ENCODE results near the gene SLF1.
"Not testable (repeated sequence)": the region's sequence is repeated elsewhere in the genome, so short reads cannot be mapped to it uniquely, and the experiment has no call there.

SLF1 gene

GRCh38 chr5:94618493-94619328, at the start of gene SLF1, which contains the start of gene KIAA0825:
SLF1 (plus strand) TSS chr5:94618669; CDS start chr5:94628811, 10,142 bp downstream.
KIAA0825 (minus strand) TSS chr5:94618604; CDS start chr5:94537126, 81,478 bp downstream.
- DNase-seq (ENCODE audit: low spot score), result peak; percentile 88

- DNase-seq (ENCODE audit: low spot score), result no peak
These were observed 47.1 kb upstream of the SLF1 start for GRCh38 chr5:94571415-94571814.

DNA sequence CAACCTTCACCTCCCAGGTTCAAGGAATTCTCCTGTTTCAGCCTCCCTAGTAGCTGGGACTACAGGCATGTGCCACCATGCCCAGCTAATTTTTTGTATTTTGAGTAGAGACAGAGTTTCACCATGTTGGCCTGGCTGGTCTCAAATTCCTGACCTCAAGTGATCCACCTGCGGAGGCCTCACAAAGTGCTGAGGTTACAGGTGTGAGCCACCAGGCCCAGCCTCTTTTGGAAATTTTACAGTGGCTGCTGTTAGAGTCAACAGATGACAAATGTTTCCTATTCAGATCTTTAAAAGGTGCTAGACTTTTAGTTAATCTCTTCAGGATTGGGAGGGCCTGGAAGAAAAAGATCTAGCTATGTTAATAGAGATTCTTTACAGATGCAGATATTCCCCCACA, 45.1 kb upstream of the SLF1 start:
- DNase-seq (ENCODE audit: low spot score), result not testable (repeated sequence)

DNA sequence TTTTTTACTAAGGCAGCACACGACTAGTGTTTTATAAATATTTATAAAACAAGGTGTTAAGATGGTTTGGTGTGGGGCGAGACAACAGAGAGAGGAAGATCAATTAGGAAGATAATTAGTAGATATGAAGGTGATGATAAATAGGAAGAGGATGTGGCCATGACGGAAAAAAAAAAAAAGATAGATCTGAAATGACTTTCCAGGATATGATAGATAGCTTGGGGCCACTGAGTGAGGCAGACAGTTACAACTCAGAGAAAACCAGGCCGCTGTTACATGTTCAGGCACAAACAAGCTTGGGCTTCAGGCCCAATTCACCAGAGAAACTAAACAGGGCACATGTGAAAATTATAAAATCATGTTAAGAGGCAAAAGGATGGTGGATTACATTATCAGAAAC, 43.3 kb upstream of the SLF1 start:
- no peak for DNase-seq (ENCODE audit: low spot score)

DNA sequence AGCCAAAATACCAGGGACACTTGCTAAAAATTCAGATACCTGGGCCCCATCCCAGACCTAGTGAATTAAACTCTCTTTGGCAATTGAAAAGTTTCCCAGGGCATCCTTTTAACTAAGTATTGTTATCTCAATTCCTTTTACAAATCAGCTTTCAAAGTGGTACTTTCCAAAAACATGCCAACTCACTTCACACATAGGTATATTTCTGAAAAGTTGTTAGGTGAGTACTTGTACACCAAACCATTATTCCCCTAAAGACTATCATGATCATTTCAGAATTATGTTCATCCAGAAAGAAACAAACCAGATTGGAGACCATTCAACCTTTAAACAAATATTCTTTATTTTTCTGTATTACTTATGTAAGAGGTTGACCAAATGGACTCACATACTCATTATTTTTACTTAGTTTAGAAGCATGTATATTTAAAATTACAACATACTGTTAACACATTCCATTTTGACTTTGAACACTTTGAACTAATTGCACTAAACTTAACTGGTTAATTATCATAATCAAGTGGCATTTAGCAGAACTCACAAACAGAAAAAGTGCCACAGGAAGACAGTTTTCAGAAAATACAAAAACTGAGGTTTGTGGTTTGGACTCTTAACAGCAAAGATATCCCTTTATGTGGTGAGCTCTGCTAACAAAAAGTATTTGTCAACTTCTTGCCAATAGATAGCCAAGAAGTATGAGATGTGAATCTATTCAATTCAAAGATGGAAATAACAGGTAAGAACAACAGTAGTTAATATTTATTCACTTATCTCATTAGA, 40.8 kb upstream of the SLF1 start:
- no peak for DNase-seq (ENCODE audit: low spot score)

GRCh38 chr5:94595281-94595840, 23.1 kb upstream of the SLF1 start:
- DNase-seq (ENCODE audit: low spot score), result no peak

GRCh38 chr5:94613583-94613982, 4.9 kb upstream of the SLF1 start:
- DNase-seq (ENCODE audit: low spot score), result no peak

DNA sequence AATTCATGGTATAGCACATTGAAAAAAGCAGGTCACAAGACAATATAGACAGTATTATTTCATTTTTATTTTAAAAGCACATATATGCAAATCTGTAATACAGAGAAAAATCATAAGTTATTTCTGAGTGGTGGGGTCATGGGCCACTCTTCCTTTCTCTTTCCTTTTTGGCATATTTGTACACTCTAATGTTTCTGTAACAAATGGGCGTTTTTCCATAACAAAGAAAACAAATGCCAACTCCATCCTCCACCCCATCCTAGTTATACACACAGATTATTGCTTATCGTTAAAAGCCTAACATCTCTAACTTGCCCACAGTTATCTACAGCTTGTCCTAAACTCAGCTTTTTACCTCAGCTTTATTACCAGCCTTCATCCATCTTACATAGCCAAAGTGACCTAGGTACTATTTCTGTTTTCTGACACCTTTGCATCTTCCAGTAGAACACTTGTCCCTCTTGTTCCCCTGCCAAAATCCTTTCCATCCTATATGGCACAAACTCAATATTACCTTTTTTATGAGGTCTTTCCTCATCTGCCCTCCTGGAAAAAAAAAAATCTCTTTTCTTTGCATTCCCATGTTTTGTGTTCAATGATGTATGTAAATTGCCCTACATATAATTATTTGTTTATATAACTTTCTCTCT, 4.2 kb upstream of the SLF1 start:
- DNase-seq (ENCODE audit: low spot score), result no peak

GRCh38 chr5:94615862-94616261, 2.6 kb upstream of the SLF1 start:
- DNase-seq (ENCODE audit: low spot score), result no peak

DNA sequence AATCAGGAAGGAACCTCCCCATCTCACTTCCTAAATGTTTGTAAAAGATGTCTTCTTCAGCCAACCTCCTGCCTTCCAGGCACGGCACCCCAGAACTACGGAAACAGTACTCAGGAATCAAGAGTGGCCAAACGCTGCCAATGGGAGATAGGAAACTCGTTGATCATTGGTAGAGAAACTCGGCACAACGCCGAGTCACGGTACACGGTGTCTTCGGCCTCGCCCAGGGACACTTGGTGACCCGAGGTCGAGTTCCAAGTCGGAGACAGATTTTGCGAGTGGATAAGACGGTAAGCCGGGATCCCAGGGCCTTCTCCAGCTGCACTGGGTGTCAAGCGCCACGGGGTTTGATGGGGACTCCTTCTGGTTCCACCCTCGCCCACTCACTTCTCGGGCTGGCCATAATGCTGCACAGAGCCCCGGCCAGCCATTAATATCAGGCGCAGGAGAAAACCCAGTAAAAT, 408 bp upstream of the SLF1 start:
- DNase-seq (ENCODE audit: low spot score), result peak; percentile 58

- no peak for DNase-seq (ENCODE audit: low spot score)
These were observed 1.8 kb downstream of the SLF1 start for GRCh38 chr5:94620256-94620655.

DNA sequence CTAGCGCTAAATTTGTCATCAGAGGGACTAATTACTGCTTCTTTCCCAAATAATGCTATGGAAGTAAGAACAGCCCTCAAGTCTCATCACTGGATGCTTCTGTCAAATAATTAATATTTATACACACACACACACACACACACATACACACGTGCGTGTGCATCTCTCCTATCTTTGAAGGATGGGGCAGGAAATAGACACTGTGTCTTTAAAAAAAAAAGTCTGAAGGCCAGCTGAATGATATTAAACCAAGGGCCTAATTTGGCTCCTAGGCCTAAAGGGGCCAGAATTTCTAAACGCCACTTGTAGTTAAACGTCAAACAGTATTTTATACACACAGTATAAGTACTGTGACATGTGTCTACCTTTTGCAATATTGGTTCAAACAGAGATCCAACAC, 3.3 kb downstream of the SLF1 start:
- DNase-seq (ENCODE audit: low spot score), result no peak

- no peak for DNase-seq (ENCODE audit: low spot score)
These were observed 4.5 kb downstream of the SLF1 start for GRCh38 chr5:94623011-94623410.

DNA sequence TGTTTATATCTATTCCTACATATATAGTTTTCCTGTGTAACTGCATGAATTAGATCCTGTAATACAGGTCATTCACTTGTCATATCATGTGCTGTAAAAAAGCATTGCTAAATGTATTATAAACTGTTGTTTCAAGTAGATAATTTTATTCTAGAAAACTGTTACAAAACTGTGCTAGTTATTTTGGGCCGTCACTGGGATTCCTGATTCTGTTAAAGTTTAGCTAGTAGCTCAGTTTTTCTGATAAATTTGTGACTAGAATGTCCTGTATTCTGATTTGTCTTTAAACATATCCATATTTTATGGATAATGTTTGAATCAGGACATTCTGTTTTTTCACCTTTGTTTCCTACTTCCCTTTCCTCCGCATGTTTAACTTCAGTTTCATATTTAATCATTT, 5.4 kb downstream of the SLF1 start:
- DNase-seq (ENCODE audit: low spot score), result no peak

DNA sequence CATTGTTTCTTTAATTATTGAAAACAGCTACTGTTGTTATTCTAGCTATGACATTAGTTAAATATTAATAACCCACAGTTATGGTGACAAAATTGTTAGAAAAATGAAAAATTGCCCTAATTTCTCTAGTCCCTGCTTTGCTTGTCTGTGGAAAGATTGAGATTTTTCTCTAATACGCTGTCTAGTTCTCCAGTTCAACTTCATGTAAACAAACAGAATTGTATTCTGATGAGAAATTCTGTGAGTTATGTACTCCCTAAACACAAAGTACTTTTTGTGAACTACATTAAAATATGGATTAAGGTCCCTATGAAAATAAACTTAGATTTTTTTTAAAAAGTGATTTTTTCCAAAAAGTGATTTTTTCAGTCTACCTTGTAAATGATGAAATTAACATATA, 8.7 kb downstream of the SLF1 start:
- DNase-seq (ENCODE audit: low spot score), result no peak

GRCh38 chr5:94632024-94632423, 13.6 kb downstream of the SLF1 start:
- no peak for DNase-seq (ENCODE audit: low spot score)

- DNase-seq (ENCODE audit: low spot score), result no peak
These were observed 21.7 kb downstream of the SLF1 start for GRCh38 chr5:94640176-94640575.

- DNase-seq (ENCODE audit: low spot score), result no peak
These were observed 26.6 kb downstream of the SLF1 start for GRCh38 chr5:94645053-94645452.

DNA sequence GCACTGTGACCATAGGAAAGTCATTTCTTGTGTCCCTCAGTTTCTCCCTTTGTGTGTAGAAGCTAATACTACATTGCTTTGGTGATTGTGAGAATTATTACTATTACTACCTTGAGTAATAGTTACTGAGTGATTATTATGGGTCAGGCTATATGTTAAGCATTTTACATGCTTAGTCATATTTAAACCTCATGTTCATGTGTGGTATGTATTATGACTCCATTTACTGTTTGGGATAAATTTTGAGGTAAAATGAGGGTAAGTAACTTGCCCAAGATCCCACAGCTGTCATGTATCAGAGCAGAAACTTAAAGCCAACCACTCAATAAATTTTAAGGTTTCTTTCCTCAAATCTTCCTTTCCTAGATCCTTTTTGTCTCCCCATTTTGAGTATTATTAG, 28.3 kb downstream of the SLF1 start:
- no peak for DNase-seq (ENCODE audit: low spot score)

DNA sequence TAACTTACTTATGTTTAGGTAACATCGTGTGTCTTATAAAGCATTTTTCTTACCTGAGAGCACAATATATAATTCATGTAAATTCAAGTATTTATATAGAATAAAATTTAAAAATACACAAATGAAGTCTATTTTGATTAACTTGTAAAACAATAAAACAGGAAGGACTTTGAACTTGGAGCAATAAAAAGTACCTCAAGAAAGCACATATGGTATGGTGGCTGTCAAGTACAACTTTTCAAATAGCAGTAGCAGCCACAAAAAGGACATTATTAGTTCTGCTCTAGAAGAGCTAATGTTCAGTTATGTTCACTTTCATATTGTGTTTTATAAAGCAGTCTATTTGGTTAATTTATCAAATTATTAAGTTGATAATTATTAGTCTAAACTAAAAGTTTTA, 31.4 kb downstream of the SLF1 start:
- no peak for DNase-seq (ENCODE audit: low spot score)

GRCh38 chr5:94658272-94658671, 39.8 kb downstream of the SLF1 start:
- DNase-seq (ENCODE audit: low spot score), result no peak

DNA sequence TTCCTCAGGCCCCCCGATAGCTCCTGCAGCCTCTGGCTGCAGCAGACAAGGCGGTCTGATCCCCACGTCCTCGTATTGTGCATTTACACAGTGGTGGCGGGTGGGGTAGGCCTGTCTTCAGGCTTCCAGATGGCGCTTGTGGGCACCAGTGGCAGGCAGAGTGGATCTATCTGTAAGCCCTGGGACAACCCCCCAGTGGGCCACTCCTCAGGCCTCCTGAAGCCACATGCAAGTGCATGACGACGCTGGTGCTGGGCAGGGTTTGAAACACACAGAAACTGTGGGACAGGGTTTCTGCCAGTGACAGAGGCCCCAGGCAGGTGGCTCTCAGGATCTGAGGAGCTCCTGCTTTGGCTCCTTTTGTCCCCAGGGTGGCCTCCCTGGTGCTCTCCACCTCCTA, 42.0 kb downstream of the SLF1 start:
- no peak for DNase-seq (ENCODE audit: low spot score)

Measured in AG08395 (cell line).